NT2/D1 (cell line): Measurements from ENCODE around the gene OASL.
A peak's percentile ranks its signal among the peaks of the same experiment; 100 is the strongest.

Source experiments
- DNase-seq: peaks from one replicate; pipeline ENCODE4 v3.0.0-alpha.2; 2011; ENCODE audit warnings: low read depth, low spot score
- H3K27me3 ChIP-seq: 2 replicates; pipeline ENCODE4 v1.6.0; 2011; ENCODE audit warnings: mild to moderate bottlenecking; ENCODE audit not compliant: insufficient read length, insufficient read depth
- H3K36me3 ChIP-seq: 2 replicates; pipeline ENCODE4 v1.6.1; 2011; ENCODE audit warnings: mild to moderate bottlenecking, low read length, mixed read lengths; ENCODE audit not compliant: insufficient read depth, insufficient read length
- H3K4me1 ChIP-seq: 2 replicates; pipeline ENCODE4 v1.5.1; 2011; ENCODE audit not compliant: insufficient read depth, insufficient read length
- H3K4me3 ChIP-seq: 2 replicates; pipeline ENCODE4 v1.5.1; 2011; ENCODE audit warnings: low read depth; ENCODE audit not compliant: insufficient read length
- H3K9ac ChIP-seq: 2 replicates; pipeline ENCODE4 v1.6.0; 2011; ENCODE audit warnings: low read depth; ENCODE audit not compliant: insufficient read length
- H3K9me3 ChIP-seq: 2 replicates; pipeline ENCODE4 v1.5.1; 2011; ENCODE audit warnings: mild to moderate bottlenecking, low read length; ENCODE audit not compliant: insufficient read depth
- SUZ12 ChIP-seq: IDR thresholded peaks from 2 replicates; pipeline ENCODE4 v1.6.1; 2011; ENCODE audit not compliant: insufficient read length, insufficient read depth; ENCODE audit errors: extremely low read depth
- YY1 ChIP-seq: IDR thresholded peaks from 2 replicates; pipeline ENCODE4 v1.6.1; 2011; ENCODE audit not compliant: insufficient read length, insufficient read depth
- ZNF274 ChIP-seq: IDR thresholded peaks from 2 replicates; pipeline ENCODE4 v1.6.1; 2011; ENCODE audit warnings: mild to moderate bottlenecking, low read depth, low read length

Gene OASL

DNA sequence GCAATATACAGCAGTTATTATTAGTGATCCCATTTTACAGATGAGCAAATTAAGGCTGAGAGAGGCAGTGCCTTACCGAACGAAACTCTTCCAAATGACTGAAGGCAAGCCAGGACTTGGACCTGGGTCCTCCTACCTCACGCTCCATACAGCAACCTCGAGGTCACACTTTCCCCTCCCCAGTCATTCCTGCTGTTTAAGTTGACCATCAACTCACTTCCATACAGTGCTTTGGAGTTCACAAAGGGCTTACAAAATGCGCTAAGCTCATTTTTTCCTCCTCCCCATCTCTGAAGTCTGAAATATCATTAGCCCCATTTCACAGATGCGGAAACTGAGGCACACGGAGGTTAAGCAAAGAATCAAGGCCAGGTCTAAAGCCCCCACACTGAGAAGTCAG lies 56.4 kb downstream of the OASL start:
- DNase-seq, result no peak
- H3K9ac ChIP-seq, result no peak overlapping the region
- H3K36me3 ChIP-seq, result no peaks in the 10 kb centered on the region
- no peaks in the 10 kb centered on the region for H3K27me3 ChIP-seq
- TF ChIP-seq ZNF274, result no peak
- TF ChIP-seq SUZ12, result no peak
- H3K4me1 ChIP-seq, result no peaks in the 10 kb centered on the region
- H3K9me3 ChIP-seq, result no peaks in the 10 kb centered on the region
- H3K4me3 ChIP-seq, result no peak overlapping the region

GRCh38 chr12:120981407-120981941 lies 57.6 kb downstream of the OASL start:
- H3K4me3 ChIP-seq, result no peak overlapping the region
- no peak overlapping the region for H3K9ac ChIP-seq
- TF ChIP-seq ZNF274, result no peak
- no peaks in the 10 kb centered on the region for H3K27me3 ChIP-seq
- no peaks in the 10 kb centered on the region for H3K36me3 ChIP-seq
- H3K9me3 ChIP-seq, result no peaks in the 10 kb centered on the region
- no peaks in the 10 kb centered on the region for H3K4me1 ChIP-seq
- DNase-seq, result no peak

DNA sequence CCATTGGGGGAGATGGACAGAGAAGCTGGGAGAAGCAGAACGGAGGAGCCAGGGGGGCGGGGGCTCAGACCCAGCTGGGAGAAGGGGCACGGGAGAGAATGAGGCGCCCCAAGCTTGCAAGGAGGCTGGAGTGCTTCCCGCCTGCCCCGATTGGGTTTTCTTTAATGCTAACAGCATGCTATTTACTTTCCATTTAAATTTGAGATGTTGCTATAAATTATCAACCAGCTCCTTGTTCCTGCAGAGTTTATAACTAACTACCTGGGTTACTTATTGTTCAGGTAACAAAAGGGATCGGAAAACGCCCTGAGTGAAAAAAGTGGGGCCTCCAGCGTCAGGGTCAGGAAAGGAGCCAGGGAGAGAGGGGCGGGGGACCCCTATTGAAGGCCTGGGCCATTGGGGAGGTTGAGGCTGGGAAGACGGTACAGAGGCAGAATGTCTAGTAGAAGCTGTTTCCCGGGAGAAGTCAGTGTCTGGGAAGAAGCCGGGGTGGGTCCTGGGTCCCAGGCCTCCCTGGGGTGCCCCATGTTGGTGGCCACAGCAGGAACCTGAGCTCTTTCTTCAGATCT lies 58.2 kb downstream of the OASL start:
- TF ChIP-seq ZNF274, result no peak
- no peak for TF ChIP-seq YY1
- no peak for TF ChIP-seq SUZ12

DNA sequence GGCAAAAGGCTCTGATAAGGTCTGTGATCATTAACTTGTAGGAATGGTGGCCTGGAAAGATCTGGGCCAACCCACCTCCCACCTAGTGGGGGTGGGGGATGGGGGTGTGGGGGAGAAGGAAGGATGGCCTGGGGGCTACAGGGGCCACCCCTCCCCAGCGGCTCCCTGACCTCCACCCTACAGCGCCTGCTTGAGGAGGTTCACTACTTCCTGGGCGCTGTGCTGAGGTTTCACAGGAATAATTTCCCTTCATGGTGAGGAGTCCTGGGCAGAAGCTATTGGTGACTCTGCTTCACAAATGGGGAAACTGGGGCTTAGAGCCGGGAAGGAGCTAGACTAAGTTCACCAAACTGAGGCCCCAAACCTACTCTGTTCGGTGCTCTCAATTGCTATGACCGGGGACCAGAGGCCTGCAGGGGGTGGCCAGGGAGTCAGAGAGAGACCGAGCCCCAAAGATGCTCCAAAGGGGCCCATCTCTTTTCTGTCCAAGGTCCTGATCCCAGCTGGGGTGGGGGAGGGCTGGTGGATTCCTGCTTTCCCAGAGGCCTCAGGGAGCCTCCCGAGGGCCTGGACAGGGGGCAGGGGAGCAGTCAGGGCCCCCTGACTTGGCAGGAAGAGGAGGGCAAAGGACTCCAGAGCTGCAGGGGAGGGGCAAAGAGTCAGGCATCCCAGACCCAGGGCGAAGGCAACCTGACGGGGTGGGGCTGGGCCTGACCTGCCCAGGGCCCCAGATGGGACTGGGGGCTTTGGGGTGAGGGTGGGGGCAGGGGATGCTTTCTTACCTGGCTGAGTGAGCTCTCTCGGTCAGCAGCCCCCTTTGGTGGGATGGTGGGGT lies 59.0 kb downstream of the OASL start:
- DNase-seq, result no peak
- H3K36me3 ChIP-seq, result no peaks in the 10 kb centered on the region
- H3K4me3 ChIP-seq, result no peak overlapping the region
- H3K9me3 ChIP-seq, result no peaks in the 10 kb centered on the region
- no peaks in the 10 kb centered on the region for H3K27me3 ChIP-seq
- no peaks in the 10 kb centered on the region for H3K4me1 ChIP-seq
- no peak overlapping the region for H3K9ac ChIP-seq
- TF ChIP-seq YY1, result no peak
- TF ChIP-seq ZNF274, result no peak
- TF ChIP-seq SUZ12, result no peak

More for the DNA sequence above, 58.2 kb downstream of the OASL start:
- Histone ChIP-seq H3K4me3 (no peak overlapping the region), H3K9ac (no peak overlapping the region), H3K27me3 (no peaks in the 10 kb centered on the region), H3K36me3 (no peaks in the 10 kb centered on the region), H3K9me3 (no peaks in the 10 kb centered on the region), H3K4me1 (no peaks in the 10 kb centered on the region)
- DNase-seq, result no peak

GRCh38 chr12:120979220-120979861 lies 59.7 kb downstream of the OASL start:
- H3K4me1 ChIP-seq, result no peaks in the 10 kb centered on the region
- no peak overlapping the region for H3K4me3 ChIP-seq
- no peak for TF ChIP-seq ZNF274
- TF ChIP-seq YY1, result no peak
- TF ChIP-seq SUZ12, result no peak
- H3K36me3 ChIP-seq, result no peaks in the 10 kb centered on the region
- H3K27me3 ChIP-seq, result no peaks in the 10 kb centered on the region
- no peaks in the 10 kb centered on the region for H3K9me3 ChIP-seq
- H3K9ac ChIP-seq, result no peak overlapping the region
- DNase-seq, result no peak

DNA sequence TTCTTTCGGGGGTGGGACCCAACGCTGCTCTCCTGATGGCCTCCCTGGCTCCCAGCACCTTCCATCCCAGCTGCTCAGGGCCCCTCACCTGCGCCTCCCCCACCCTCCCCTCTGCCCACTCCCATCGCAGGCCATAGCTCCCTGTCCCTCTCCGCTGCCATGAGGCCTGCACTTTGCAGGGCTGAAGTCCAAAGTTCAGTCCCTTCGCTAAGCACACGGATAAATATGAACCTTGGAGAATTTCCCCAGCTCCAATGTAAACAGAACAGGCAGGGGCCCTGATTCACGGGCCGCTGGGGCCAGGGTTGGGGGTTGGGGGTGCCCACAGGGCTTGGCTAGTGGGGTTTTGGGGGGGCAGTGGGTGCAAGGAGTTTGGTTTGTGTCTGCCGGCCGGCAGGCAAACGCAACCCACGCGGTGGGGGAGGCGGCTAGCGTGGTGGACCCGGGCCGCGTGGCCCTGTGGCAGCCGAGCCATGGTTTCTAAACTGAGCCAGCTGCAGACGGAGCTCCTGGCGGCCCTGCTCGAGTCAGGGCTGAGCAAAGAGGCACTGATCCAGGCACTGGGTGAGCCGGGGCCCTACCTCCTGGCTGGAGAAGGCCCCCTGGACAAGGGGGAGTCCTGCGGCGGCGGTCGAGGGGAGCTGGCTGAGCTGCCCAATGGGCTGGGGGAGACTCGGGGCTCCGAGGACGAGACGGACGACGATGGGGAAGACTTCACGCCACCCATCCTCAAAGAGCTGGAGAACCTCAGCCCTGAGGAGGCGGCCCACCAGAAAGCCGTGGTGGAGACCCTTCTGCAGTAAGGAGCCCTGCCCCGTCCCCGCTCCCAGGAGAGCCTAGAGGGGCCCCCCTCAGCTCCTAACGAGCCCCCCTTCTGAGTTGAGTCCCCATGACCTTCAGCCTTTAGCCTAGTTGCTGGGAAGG lies 60.5 kb downstream of the OASL start, which contains the start of gene HNF1A:
TSS of gene HNF1A (plus strand) at position 248 of the 924 bp plus-strand sequence. CDS start at position 474, 226 bp downstream.
- DNase-seq, result no peak
- H3K27me3 ChIP-seq, result no peaks in the 10 kb centered on the region
- H3K9me3 ChIP-seq, result no peaks in the 10 kb centered on the region
- H3K9ac ChIP-seq, result peak within 1 kb of the TSS; percentile 8
- H3K4me1 ChIP-seq, result no peaks in the 10 kb centered on the region
- H3K36me3 ChIP-seq, result no peaks in the 10 kb centered on the region
- TF ChIP-seq SUZ12 (no peak), YY1 (no peak), ZNF274 (no peak)
- H3K4me3 ChIP-seq, result no peak within 1 kb of the TSS
